Activated T-cell treated with anti-CD3 and anti-CD28 coated beads for 1 hour (primary cell): ENCODE measurements around the gene TP53AIP1.
"Not testable (repeated sequence)": the region's sequence is repeated elsewhere in the genome, so short reads cannot be mapped to it uniquely, and the experiment has no call there.

Experiments
- DNase-seq: peaks from one replicate; pipeline ENCODE4 v3.0.0-alpha.2; 2020; ENCODE audit warnings: low read depth

TP53AIP1 gene

DNA sequence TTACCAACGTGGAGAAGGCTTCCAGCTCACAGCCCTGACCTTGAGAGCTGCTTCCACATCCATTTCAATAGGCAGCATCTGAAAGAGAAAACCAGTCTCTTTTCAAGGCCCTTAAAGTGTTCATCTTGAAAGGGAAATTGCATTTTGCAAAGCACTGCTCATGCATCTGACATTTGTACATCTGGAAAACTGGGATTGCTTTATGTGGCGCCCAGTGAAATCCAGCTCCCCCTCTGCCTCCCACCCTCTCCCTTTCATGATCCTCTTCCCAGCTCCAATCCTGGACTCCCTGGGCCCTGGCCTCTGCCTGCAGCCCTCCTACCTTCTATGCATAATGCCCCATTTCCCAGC is 17.4 kb downstream of the TP53AIP1 start:
- no peak for DNase-seq

DNA sequence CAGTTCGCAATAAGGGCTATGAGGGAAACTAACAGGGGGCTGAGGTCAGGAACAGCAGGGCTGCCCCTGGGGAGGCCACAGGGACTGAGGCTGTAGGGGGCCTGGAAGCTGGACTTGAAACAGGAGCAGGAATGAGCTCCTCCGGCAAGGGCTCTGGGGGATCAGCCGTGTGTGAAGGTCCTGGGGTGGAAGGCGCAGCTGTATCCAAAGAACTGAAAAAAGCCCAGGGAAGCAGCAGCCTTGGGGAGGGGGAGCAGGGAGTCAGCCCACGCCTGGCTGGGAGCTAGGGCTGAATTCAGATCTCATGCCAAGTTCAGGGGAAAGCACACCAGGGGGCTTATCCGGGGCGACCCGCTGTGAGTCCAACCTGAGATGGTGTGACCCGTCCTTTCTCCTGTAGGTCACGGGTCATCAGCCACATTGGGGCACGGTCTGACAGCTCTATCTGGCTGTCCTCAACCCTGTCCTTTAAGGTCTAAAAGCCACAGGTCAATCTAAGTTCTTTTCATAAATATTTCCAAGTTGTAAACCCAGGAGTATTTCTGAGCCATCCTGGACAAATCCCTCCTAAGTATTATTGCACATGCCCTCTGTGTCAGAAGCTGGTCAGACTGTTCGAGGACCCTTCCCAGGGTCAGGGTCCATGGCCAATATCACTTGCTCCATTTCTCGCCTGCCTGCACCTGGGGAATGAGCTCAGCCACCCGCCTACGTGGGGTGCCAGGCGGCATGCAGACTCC is 18.0 kb downstream of the TP53AIP1 start:
- DNase-seq = no peak

DNA sequence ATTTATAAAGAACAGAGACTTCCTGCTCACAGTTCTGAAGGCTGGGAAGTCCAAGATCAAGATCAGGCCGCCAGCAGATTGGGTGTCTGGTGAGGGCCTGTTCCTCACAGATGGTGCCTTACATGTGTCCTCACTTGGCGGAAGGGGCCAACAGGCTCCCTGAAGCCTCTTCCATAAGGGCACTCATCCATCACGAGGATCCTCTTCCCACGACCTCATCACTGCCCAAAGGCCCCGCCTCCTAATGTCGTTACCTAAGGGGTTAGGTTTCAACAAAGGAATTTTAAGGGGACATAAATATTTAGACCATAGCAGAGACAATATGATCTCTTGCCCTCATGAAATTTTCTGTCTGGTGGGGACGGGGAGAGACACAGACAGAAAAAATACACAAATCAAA is 18.6 kb downstream of the TP53AIP1 start:
- no peak for DNase-seq

DNA sequence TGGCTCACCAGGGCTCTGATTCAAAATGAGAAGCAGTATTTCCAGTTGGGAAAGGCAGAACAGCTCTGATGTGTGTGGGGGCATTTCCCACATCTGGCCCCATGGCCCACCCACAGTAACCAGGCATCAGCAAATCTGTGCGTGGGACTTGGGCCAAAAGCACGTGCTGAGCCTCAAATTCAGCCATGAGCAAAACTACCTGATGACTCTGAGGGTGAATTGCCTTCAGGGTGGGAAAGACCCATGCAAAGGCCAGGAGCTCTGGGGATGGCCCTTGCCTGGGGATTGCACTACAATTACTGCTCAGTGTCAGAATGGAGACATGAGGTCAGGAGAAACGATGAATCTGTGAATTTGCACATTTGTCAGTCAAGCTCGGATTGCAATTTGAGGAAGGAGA is 20.9 kb downstream of the TP53AIP1 start:
- DNase-seq = no peak

DNA sequence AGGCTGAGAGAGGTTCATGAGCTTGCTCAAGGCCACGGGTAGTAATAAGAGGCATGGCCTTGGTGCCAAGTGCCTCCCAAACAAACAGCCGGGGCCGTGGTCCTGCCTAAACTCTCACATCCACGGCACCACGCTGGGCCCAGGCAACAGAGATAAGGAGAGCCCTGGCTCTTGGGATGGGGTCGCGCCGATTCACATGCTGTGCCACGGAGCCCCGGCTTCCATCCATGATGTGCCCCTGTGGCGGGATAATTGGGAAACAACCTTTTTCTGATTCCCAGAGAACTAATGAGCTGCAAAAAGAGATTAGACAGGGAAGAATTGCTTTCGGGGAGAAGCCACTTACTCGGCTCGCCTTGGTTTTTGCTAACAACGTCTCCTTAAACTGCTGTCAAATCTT is 22.0 kb downstream of the TP53AIP1 start:
- DNase-seq = no peak

DNA sequence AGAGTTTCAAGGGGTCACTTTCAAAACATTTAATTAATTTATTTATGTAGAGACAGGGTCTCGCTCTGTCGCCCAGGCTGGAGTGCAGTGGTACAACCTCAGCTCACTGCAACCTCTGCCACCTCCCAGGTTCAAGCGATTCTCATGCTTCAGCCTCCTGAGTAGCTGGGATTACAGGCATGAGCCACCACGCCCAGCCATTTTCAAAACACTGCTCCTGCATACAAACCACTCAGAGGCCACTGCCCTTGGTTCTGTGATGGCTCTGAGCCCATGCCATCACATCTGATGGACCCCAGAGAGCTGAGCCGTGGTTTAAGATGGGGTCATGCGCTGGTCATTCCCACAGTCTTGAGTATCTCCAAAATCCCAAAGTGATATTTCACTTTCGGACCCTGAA is 23.0 kb downstream of the TP53AIP1 start:
- DNase-seq = not testable (repeated sequence)

DNA sequence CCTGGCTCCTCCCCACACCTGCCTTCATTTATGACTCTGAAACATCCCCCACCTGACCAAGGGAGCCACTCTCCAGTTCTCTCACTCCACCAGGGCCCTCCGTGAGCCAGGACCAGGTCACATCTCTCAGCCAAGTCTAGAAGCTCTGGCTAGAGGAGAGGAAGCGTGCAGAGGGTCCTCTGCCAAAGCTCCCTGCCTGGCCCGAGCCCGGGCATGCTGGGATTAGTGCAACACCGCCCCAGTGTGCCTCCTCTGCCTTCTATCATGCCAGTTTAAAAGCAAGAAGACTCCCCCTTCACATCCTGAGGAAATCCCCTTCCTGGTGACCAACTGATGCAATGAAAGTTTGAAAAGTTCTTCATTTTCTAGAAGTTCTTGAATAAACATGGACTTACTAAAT is 23.5 kb downstream of the TP53AIP1 start:
- DNase-seq = no peak

DNA sequence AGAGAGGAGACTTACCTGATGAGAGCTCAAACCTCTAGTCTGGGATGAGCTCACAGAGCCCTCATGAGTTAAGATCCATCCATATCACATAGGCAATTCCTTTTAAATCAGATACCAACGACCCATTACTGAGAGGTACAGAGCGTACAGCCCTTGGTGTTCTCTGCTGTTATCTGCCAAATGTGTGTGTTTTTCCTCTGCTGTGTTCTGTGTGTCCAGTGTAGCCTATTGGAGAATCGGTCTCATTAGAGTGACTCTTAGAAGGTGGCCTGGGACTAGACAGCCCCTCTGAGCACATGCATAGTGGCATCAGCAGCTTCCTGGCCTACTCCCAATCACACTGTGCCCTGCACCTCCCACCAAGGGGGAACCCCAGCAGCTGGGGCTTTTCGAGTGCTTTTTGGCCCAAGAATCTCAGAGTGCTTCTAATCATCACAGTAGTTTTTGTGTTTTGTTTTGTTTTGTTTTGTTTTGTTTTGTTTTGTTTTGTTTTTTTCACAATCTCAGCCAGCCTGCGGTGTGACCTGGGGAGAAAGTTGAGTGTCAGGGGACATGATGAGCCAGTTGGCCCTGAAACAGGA is 25.4 kb downstream of the TP53AIP1 start:
- no peak for DNase-seq

DNA sequence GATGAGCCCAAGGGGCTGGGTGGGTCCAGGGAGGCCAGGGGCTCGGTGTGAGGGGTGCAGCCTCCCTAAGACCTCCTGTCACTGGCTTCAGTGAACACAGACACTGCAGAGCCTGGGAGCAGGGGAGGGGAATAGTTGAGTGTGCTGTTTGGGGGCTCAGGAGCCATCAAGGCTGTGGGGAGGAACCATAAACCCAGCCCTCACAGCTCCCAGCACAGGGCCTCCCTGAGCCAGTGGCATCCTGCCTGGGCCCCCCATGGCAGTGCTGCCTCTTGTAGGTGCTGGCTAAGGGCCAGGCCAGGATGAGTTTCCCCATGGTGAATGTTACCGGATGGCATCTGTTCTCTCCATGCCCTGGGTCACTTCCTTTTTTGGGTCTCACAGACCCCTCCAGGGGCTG is 26.0 kb downstream of the TP53AIP1 start:
- no peak for DNase-seq

DNA sequence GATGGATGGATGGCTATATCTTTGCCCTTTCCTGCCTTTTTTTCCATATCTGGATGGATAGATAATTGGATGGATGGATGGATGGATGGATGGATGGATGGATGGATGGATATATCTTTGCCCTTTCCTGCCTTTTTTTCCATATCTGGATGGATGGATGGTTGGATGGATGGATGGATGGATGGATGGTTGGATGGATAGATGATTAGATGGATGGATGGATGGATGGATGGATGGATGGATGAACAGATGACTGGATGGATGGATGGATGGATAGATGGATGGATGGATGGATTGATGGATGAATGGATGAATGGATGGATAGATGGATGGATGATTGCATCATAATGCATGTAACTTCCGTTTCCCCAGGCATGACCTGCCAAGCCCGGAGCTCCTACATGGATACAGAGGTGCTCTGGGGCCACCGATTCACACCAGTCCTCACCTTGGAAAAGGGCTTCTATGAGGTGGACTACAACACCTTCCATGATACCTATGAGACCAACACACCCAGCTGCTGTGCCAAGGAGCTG is 26.6 kb downstream of the TP53AIP1 start:
- DNase-seq = no peak

DNA sequence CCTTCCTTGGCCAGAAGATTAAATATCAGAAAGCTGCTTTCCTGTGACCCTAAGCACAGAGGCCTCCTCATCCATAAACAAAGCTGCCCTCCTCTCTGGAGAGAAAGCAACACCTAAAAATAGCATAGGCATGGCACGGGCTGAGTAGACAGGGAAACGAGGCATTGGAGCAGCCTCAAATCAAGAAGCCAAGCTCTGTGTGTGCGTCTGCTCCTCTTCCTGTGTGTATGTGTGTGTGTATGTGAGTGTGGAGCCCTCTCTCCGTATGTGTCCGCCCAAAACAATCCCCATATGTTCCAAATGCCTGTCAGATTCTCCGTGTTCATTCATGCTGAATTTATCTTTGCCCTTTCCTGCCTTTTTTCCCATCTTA is 27.5 kb downstream of the TP53AIP1 start:
- DNase-seq = no peak

DNA sequence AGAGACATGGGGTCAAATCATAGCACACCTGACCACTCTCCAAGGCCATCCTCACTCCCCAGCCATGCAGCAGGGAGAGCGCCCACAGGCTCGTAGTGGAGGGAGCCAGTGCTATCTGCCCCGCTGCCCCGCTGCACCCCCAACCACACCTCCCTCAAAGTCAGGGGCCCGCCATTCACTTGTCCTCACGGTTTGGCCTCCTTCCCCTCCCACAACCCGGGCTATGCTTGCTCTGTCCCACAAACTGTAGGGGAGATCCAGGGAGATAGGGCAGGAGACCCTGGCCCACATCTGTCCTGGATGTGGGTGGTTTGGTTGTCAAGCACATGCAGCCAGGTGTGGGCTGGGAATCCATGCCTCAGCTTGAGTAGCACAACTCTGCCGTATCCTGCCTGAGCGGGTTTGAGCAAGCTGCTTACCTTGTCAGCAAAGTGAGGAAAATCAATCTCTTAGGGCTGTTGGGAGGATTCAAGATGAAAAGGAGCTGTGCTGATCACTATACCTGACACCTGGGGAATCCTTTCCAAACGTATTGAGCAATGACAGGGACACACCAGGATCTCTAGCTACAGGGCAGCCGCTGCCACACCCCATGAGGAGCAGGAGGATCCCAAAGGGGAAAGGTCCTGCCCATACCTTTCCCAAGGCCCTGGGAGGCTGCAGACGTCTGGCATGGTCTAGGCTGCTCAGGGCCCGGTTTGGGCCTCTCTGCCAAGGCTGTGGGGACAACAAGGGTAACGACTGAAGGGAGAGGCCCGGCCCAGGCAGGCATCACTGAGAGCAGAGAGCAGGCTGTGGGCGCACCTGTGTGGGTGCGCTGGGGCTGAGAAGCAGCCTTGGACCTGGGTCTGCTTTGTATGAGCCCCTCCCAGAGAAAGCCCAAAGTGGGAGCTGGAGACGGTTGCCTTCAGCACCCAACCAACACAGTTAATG is 28.2 kb downstream of the TP53AIP1 start:
- DNase-seq = no peak

DNA sequence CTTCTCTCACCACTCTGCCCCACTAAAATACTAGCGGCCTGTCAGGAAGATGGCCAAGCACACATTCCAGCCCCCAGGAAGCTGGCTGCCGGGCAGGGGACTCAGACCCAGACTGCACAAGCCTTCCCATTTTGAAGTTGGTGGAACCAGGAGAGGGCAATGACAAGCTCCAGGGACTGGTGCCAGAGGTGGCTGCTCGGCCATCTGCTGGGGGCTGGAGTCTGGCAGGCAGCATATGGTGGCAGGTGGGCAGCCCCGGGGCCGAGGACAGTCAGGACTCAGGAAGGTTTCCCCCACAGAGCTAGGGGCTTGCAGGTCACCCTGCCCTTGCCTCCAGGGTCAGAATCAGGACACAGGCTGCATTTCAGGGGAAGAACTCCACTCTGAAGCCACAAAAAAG is 28.9 kb downstream of the TP53AIP1 start:
- DNase-seq = no peak

DNA sequence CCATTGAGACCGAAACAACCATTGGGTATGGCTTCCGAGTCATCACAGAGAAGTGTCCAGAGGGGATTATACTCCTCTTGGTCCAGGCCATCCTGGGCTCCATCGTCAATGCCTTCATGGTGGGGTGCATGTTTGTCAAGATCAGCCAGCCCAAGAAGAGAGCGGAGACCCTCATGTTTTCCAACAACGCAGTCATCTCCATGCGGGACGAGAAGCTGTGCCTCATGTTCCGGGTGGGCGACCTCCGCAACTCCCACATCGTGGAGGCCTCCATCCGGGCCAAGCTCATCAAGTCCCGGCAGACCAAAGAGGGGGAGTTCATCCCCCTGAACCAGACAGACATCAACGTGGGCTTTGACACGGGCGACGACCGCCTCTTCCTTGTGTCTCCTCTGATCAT is 31.0 kb downstream of the TP53AIP1 start:
- DNase-seq = no peak

DNA sequence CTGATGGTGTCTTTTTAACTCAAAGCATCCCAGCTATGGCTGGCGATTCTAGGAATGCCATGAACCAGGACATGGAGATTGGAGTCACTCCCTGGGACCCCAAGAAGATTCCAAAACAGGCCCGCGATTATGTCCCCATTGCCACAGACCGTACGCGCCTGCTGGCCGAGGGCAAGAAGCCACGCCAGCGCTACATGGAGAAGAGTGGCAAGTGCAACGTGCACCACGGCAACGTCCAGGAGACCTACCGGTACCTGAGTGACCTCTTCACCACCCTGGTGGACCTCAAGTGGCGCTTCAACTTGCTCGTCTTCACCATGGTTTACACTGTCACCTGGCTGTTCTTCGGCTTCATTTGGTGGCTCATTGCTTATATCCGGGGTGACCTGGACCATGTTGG is 31.4 kb downstream of the TP53AIP1 start:
- DNase-seq = no peak

DNA sequence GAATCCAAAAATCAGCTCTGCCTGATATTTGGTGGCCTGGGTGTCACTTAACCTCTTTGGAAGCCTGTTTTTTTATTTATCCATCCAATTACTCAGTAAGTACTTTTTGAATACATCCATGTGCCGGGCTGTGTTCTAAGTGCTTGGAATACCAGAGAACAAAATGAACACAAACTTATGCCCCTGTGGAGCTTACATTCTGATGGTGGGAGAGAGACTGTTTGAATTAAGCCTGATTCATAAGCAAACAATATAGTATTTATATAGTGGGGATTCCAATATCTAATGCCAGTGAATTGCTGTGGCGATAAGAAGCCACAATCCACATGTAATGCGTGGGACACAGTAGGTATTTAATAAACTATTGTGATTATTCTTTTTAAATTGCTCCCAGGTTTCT is 32.1 kb downstream of the TP53AIP1 start:
- no peak for DNase-seq

DNA sequence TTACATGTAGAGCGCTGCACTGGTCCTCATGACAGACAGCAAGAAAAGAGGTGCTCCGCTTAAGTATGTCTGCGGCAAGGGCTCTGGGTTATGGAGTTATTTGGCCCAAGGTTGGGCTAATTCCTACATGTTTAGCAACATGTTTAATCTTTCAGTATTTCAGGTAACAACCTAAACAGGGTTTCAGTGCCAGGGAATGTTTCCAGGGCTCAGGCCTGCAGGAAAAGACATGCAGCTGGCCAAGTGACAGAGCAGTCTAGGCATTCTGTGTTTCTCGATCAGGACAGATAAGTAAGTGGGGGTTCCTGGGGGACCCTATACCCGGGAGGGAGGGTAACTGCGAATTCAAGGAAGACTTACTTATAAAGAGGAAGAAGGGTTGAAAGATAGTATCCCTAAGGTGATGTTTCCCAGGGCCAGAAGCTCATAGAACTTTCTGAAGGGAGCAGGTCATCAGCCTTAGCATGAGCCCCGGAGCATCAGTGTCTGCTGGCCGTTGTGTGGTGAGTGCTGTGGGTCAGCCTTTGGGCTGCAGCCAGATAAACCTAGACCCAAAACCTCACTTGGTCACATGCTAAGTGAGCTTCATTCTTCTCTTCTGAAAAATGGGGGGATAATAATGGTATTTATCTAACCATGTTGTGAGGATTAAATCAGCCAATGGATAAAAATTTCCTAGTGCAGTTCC is 33.1 kb downstream of the TP53AIP1 start:
- DNase-seq = no peak

DNA sequence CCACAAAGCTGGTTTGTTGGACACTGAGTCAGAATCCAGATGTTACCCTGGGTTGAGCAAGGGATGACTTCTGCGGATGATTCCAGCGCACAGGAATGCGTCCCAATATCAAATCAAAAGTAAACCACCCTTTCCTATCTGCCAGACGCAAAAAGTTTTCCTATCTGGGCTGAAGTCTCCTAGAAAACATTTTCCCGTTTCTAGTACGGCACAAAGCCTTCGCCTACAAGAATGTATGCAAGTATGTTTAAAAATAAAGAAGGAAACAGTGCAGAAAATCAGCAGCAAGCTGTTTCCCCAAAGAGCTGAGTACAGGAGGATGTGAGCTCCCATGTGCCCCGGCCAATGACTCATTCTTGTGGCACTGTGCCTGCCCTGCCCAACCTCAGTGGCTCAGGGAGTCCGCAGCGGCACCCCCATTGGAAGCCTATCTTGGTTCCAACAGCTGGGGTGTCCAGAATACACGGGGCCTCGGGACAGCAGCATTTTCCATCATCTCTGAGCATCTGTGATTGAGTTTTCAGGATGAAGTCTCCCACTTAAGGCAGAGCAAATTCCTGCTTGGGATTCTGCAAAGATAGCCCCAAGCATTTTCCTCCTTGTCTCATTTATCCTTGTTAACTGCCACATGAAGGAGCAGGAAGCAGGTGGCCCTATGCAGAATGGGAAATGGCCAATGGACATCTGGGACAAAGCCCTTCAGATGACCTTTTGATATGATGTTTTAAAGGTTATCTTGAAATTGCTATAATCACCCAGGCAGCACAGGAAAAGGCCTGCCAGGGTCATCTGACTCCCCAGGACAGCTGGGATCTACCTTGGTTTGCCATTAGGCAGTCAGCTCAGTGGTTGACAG is 34.1 kb downstream of the TP53AIP1 start:
- no peak for DNase-seq

DNA sequence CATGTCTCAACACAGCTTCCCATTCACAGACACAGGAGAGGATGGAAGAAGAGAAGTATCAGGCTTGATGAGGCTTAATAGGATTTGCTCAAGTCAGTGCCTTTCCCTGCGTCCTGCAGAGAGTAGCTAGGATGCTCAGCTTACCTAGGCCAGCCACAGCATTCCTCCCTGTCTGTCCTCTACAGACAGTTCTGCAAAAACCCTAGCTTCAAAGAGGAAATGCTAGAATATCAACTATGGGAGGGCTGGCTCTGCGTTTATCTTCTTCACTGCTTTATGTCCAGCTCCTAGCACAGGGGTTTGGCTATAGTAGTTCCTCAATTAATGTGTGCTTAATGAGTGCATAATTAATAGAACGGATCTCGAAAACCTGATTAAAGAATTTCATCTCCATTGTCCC is 35.1 kb downstream of the TP53AIP1 start:
- no peak for DNase-seq

DNA sequence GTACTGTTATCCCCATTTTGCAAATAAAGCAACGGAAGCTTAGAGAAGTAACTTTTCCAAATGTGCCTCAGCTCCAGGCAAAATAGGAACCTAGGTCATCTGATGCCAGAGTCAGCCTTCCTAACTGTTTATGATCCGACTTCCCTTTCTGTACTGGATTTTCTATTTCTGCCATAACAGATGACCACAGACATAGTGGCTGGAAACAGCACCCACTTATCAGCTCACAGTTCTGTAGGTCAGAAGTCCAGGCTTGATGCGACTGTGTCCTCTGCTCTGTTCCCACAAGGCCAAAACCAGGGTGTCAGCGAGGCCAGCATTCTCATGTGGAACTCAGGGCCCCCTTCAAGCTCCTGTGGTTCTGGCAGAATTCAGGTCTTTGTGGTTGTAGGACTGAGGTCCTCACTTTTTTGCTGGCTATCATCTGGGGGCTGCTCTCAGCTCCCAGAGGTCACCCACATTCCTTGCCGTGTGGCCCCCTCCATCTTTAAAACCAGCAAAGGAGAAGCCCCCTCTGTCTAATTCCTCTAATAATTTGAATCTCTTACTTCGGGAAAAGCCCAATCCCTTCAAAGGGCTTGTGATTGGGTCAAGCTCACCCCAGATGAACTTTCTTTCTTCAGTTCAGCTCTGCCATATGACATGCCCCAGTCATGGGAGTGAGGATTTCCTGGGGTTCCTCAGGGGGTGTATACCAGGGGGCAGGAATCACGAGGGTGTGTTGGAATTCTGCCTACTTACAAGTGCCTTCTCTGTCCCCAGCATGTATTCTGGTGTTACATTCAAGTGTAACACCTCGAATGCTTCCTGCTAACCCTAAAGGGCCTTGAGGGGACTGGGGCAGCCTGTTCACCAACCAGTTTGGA is 36.3 kb downstream of the TP53AIP1 start:
- DNase-seq = no peak
